K562 (cell line): Measurements from ENCODE around the gene DCDC2. TPM values are rescaled to one million over a fixed set of nuclear protein-coding genes. Genes with fewer than 3 reads are reported as not detected.

Source experiments
- ATAC-seq: fragments of 200-7000 bp; cut with Tn5 transposase; 3 replicates; pipeline ENCODE4 v1.9.1; 2020; ENCODE audit warnings: moderate library complexity
- BruUV-seq: library from RNA; stranded (reverse); fragments of 400-500 nt; replicated peaks from 2 replicates; lab custom pipeline; 2021; lab: Mats Ljungman, UMichigan
- CTCF ChIA-PET: fragments of 300-600 bp; formaldehyde crosslinking; extraction: SDS; loops from one replicate; lab custom pipeline; 2021; ENCODE audit warnings: low intra/inter-chr PET ratio; lab: Yijun Ruan, JAX
- POLR2A ChIA-PET: fragments of 300-600, 350-650 bp; sonication (Branson Sonifier 250); formaldehyde crosslinking; extraction: SDS; loops from one replicate; lab custom pipeline; 2021; ENCODE audit warnings: antibody characterized with exemption, inconsistent platforms; lab: Yijun Ruan, JAX
- DNase-seq, 4 experiments: peaks; one replicate each; pipeline versions ENCODE4 v3.0.0 to v3.0.0-alpha.2; 2011 to 2018; ENCODE audit warnings: low spot score in 3 of 4, mixed read lengths in 3 of 4; ENCODE audit errors: extremely low read depth in 1 of 4
- FAIRE-seq: peaks from 2 replicates; lab custom pipeline; 2011; peaks lifted over from hg19 to GRCh38; lab: Jason Lieb, UNC
- H2AFZ ChIP-seq: 2 replicates; pipeline ENCODE4 v1.6.0; 2011; ENCODE audit warnings: low read depth, low read length, control low read depth, inconsistent platforms
- H3K27ac ChIP-seq: fragments of 200-600 bp; 3 replicates; pipeline ENCODE4 v1.8.0; 2011; ENCODE audit warnings: low read depth, mild to moderate bottlenecking, control low read depth, inconsistent platforms, low read length, moderate library complexity, mixed read lengths; ENCODE audit errors: extremely low read depth
- H3K27me3 ChIP-seq, 2 experiments: fragments of 300-600 bp in 1 of 2; 2 replicates in 1 of 2; 3 replicates in 1 of 2; pipeline versions ENCODE4 v1.6.0 to v1.8.0; 2011; ENCODE audit warnings: inconsistent platforms in 2 of 2, low read length in 2 of 2, mild to moderate bottlenecking in 1 of 2, mixed read lengths in 1 of 2, moderate library complexity in 1 of 2; ENCODE audit not compliant: control insufficient read depth in 2 of 2, insufficient read depth in 2 of 2
- H3K36me3 ChIP-seq: fragments of 300-600 bp; 3 replicates; pipeline ENCODE4 v1.8.0; 2011; ENCODE audit warnings: mild to moderate bottlenecking, low read length, inconsistent platforms; ENCODE audit not compliant: control insufficient read depth, insufficient read depth
- H3K4me1 ChIP-seq, 2 experiments: fragments of 200-600 bp in 1 of 2; replicated peaks in 1 of 2; 2 replicates in 1 of 2; 3 replicates in 1 of 2; pipeline versions ENCODE4 v1.5.1 to v1.8.0; 2011; ENCODE audit warnings: inconsistent platforms in 2 of 2, low read length in 2 of 2, mild to moderate bottlenecking in 1 of 2, mixed read lengths in 1 of 2, moderate library complexity in 1 of 2; ENCODE audit not compliant: control insufficient read depth in 2 of 2, insufficient read depth in 2 of 2
- H3K4me2 ChIP-seq: 2 replicates; pipeline ENCODE4 v1.6.1; 2011; ENCODE audit warnings: low read length, control low read depth, inconsistent platforms, mixed read lengths; ENCODE audit not compliant: insufficient read depth
- H3K4me3 ChIP-seq: fragments of 200-600 bp; sonication (generic), shearing (Covaris generic); 2 replicates; pipeline ENCODE4 v1.5.1; 2016; ENCODE audit warnings: control low read depth, inconsistent platforms
- H3K79me2 ChIP-seq: fragments of 200-600 bp; 3 replicates; pipeline ENCODE4 v1.8.0; 2011; ENCODE audit warnings: low read length, inconsistent platforms; ENCODE audit not compliant: control insufficient read depth, insufficient read depth
- H3K9ac ChIP-seq, 2 experiments: 2 replicates each; pipeline versions ENCODE4 v1.6.0 to v1.6.1; 2011; ENCODE audit warnings: low read depth in 2 of 2, low read length in 2 of 2, control low read depth in 1 of 2, inconsistent platforms in 1 of 2, mild to moderate bottlenecking in 1 of 2, mixed read lengths in 1 of 2; ENCODE audit not compliant: insufficient read depth in 1 of 2
- H3K9me1 ChIP-seq: one replicate; pipeline ENCODE4 v1.6.0; 2011; ENCODE audit warnings: inconsistent platforms, mild to moderate bottlenecking, low read length, moderate library complexity; ENCODE audit not compliant: control insufficient read depth, insufficient read depth
- H3K9me3 ChIP-seq: replicated peaks from 2 replicates; pipeline ENCODE4 v1.5.1; 2011; ENCODE audit warnings: low read depth, low read length, inconsistent platforms; ENCODE audit not compliant: control insufficient read depth, insufficient read depth
- H4K20me1 ChIP-seq: replicated peaks from 2 replicates; pipeline ENCODE4 v1.6.1; 2011; ENCODE audit warnings: low read length, inconsistent platforms, mixed read lengths; ENCODE audit not compliant: control insufficient read depth, insufficient read depth
- FOS ChIP-seq: IDR thresholded peaks from 3 replicates; pipeline ENCODE4 v1.6.1; 2011; ENCODE audit not compliant: insufficient read length; ENCODE audit errors: extremely low read depth
- GTF2B ChIP-seq: IDR thresholded peaks from 2 replicates; pipeline ENCODE4 v1.6.1; 2011; ENCODE audit not compliant: insufficient read length; ENCODE audit errors: extremely low read depth
- PKNOX1 ChIP-seq: fragments of 450-650 bp; IDR thresholded peaks from 2 replicates; pipeline ENCODE4 v1.6.1; 2016
- POLR2G ChIP-seq: fragments of 200-400 bp; formaldehyde crosslinking; IDR thresholded peaks from 2 replicates; pipeline ENCODE4 v1.6.1; 2017; ENCODE audit warnings: low read depth, mild to moderate bottlenecking, antibody characterized with exemption, low read length, moderate library complexity
- PYGO2 ChIP-seq: fragments of 450-650 bp; IDR thresholded peaks from 2 replicates; pipeline ENCODE4 v1.6.1; 2016; ENCODE audit warnings: mild to moderate bottlenecking, missing genetic modification characterization, moderate library complexity, missing compliant biosample characterization
- RBM14 ChIP-seq: fragments of 200-400 bp; formaldehyde crosslinking; IDR thresholded peaks from 2 replicates; pipeline ENCODE4 v1.6.1; 2018; ENCODE audit warnings: low read depth, mild to moderate bottlenecking, low read length, moderate library complexity, borderline replicate concordance; ENCODE audit not compliant: insufficient read depth
- ZNF354B ChIP-seq: fragments of 250-450 bp; sonication (Bioruptor Pico); IDR thresholded peaks from 2 replicates; pipeline ENCODE4 v1.4.0; 2020
- ZNF449 ChIP-seq: fragments of 250-450 bp; sonication (Bioruptor Pico); IDR thresholded peaks from 2 replicates; pipeline ENCODE4 v1.8.0; 2022; ENCODE audit warnings: moderate library complexity, mild to moderate bottlenecking, inconsistent platforms
- WGBS: fragments of 100-300 bp; shearing (Covaris generic); methylation state at CpG from one replicate; pipeline ENCODE4 v1.1.6; 2016; ENCODE audit warnings: low coverage, mixed read lengths; ENCODE audit not compliant: insufficient coverage; ENCODE audit errors: missing lambda C conversion rate; 5-methylcytosine and 5-hydroxymethylcytosine counted together
- in situ Hi-C: fragments of 300-500 bp; cut with MboI; formaldehyde crosslinking; loops from 4 replicates; pipeline ENCODE4 v1.15.0; 2018; ENCODE audit warnings: inconsistent platforms, mixed read lengths
- intact Hi-C: fragments of 100-400 bp; cut with micrococcal nuclease; formaldehyde crosslinking; loops from 2 replicates; pipeline ENCODE4 v1.14.2; 2022
- polyA plus RNA-seq, 8 experiments: library from polyadenylated mRNA; depleted of rRNA in 4 of 8; stranded (reverse) in 5 of 8; unstranded in 3 of 8; fragments of >200 nt; fragmentation: Nextera tagmentation in 2 of 8; fragmentation: Illumina TruSeq in 1 of 8; extraction: Ambion mirVana in 2 of 8; extraction: Trizol in 1 of 8; gene quantifications; 2 replicates each; pipeline versions ENCODE4 v1.2.1 to v1.2.3, GENCODE V29; 2011 to 2014; ENCODE audit warnings: inconsistent platforms in 1 of 8, missing spikeins in 1 of 8
- total RNA-seq, 7 experiments: library from RNA; depleted of rRNA in 6 of 7; stranded (reverse); fragments of >200 nt in 6 of 7; fragmentation: Illumina TruSeq in 2 of 7; extraction: Trizol in 2 of 7; gene quantifications; 2 replicates each; pipeline versions ENCODE4 v1.2.1 to v1.2.3, GENCODE V29; 2011 to 2021; ENCODE audit warnings: low replicate concordance in 1 of 7

DCDC2 gene
- total and polyA plus RNA-seq, 9 of the 15 experiments (the other 6 are each of a cell fraction or from before 2014, with no cell fraction given): 0.04 TPM; not detected in 8

- Histone ChIP-seq H3K27me3 (no peaks in the 10 kb centered on the region), H3K4me1 (no peaks in the 10 kb centered on the region), H3K36me3 (no peaks in the 10 kb centered on the region), H3K9me3 (no peaks in the 10 kb centered on the region), H2AFZ (no peak overlapping the region), H3K9ac (no peak overlapping the region), H3K79me2 (no peaks in the 10 kb centered on the region), H3K4me3 (no peak overlapping the region), H3K27ac (no peak overlapping the region), H4K20me1 (no peaks in the 10 kb centered on the region), H3K9me1 (no peaks in the 10 kb centered on the region), H3K4me2 (no peak overlapping the region)
- POLR2A ChIA-PET: no interaction called here
- no peak for FAIRE-seq
- no peak for DNase-seq
- 1% methylated on average over 8 of the region's 8 CpGs for WGBS
- intact Hi-C loops (no loop called here), in situ Hi-C loops (no loop called here)
- BruUV-seq: no TSS peak
- CTCF ChIA-PET: no interaction called here
- ATAC-seq: no peak
- TF ChIP-seq ZNF354B (CRISPR knock-in tag) (no peak), POLR2G (no peak), ZNF449 (CRISPR knock-in tag) (no peak), GTF2B (no peak), PYGO2 (tag) (no peak), FOS (no peak), RBM14 (no peak), PKNOX1 (no peak)
These were observed 210.2 kb downstream of the DCDC2 start for GRCh38 chr6:24147511-24148153.
